DND-41 (cell line): ENCODE data around the gene CCT4.

ENCODE experiments used
- CTCF ChIP-seq: IDR thresholded peaks from 2 replicates; pipeline ENCODE4 v1.5.1; 2012; ENCODE audit warnings: borderline replicate concordance, low read length, moderate library complexity, mild to moderate bottlenecking; ENCODE audit not compliant: poor library complexity, severe bottlenecking; ENCODE audit errors: extremely low read depth
- EZH2 ChIP-seq: IDR thresholded peaks from 3 replicates; pipeline ENCODE4 v1.6.1; 2012; ENCODE audit warnings: borderline replicate concordance, low read depth, mild to moderate bottlenecking, moderate library complexity, low read length, inconsistent platforms; ENCODE audit not compliant: severe bottlenecking

- TF ChIP-seq CTCF (no peak), EZH2 (no peak)
Measured at GRCh38 chr2:61882850-61883249, 5.6 kb downstream of the CCT4 start.
